ENCODE measurements around the gene CHURC1. TPM values are rescaled to one million over a fixed set of nuclear protein-coding genes. Genes with fewer than 3 reads are reported as not detected.

Gene CHURC1
- total and polyA plus RNA-seq, 2 of the 8 experiments (the other 6 are each of a cell fraction or from before 2014, with no cell fraction given), result 50.2 to 59.3 TPM

DNA sequence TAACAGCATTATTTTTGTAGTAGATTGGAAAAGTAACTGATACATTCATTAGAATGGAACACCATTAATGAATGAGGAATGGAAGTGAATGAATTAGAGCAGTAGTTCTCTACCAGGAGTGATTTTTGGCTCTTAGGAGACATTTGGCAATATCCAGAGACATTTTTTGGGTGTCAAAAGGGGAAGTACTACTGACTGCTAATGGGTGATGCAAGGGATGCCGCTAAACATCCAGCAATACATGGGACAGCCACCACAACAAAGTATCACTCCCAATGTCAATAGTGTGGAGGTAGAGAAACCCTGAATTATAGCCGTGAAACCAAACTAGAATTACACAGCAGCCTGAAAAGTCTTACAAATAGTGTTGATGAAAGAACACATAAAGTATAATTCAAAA is 1.5 kb downstream of the CHURC1 start (continued):
- TF ChIP-seq PHF8 (conservative IDR thresholded peaks at IDR 0.05; ENCODE audit: low read depth, low read length) (no peak), JUND (IDR thresholded peaks at IDR 0.05; ENCODE audit: low read length) (no peak), GABPA (IDR thresholded peaks at IDR 0.05; ENCODE audit: borderline replicate concordance, insufficient read depth, low read length) (no peak), BRCA1 (IDR thresholded peaks at IDR 0.05; ENCODE audit: low read depth, low read length) (no peak), SIRT6 (IDR thresholded peaks at IDR 0.05; ENCODE audit: low read length) (no peak)
